ENCODE measurements around the gene RBPJL. TPM values are rescaled to one million over a fixed set of nuclear protein-coding genes. Genes with fewer than 3 reads are reported as not detected.

RBPJL gene
- total RNA-seq, 1 donor from 2014 or later: not detected

DNA sequence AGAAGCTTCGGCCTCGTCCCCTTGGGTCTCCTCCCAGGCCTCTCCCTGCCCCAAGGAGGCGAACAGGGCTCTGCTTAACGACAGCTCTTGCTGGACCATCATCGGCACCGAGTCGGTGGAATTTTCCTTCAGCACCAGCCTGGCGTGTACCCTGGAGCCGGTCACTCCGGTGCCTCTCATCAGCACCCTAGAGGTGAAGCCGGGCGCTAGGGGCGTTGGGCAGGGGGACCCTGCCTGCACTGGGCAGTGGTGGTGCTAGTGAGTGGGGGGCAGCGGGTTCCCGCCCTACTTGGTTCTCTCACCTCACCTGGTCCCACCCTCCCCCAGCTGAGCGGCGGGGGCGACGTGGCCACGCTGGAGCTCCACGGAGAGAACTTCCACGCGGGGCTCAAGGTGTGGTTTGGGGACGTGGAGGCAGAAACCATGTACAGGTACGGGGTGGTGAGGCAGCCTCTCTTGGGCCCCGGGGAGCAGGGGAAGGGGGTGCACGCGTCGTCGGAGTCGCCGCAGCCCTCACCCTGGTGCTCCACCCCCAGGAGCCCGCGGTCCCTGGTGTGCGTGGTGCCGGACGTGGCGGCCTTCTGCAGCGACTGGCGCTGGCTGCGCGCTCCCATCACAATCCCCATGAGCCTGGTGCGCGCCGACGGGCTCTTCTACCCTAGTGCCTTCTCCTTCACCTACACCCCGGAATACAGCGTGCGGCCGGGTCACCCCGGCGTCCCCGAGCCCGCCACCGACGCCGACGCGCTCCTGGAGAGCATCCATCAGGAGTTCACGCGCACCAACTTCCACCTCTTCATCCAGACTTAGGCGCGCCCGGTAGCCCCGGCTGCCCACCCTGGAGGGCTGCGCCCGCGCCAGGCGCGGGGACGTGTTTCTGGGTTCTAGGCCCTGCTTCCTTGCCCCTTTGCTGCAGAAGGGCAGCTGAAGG lies 9.8 kb downstream of the RBPJL start:
- no peak for DNase-seq (ENCODE audit: low read depth in 2 of 2)

DNA sequence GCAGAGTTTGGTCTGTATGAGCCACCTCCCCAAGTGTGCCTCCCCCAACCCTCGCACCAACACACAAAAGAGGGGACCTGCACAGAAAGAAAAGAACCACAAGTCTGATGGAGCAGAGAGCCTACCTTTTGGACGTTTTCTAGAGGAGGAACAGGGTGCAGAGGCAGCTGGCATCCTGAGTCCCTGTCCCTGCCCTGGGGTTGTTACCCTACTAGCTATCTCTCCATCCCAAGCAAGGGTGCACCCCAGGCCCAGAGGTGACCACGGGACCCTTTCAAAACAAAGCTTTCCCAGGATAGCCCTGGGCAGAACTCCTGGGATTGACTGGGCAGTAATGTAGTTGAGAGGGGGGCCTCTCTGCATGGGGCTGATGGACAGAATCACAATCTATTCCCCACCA lies 11.2 kb downstream of the RBPJL start:
- DNase-seq (ENCODE audit: low read depth in 2 of 2): no peak

GRCh38 chr20:45318386-45318939 lies 11.8 kb downstream of the RBPJL start:
- no peak for DNase-seq (ENCODE audit: low read depth in 2 of 2)

DNA sequence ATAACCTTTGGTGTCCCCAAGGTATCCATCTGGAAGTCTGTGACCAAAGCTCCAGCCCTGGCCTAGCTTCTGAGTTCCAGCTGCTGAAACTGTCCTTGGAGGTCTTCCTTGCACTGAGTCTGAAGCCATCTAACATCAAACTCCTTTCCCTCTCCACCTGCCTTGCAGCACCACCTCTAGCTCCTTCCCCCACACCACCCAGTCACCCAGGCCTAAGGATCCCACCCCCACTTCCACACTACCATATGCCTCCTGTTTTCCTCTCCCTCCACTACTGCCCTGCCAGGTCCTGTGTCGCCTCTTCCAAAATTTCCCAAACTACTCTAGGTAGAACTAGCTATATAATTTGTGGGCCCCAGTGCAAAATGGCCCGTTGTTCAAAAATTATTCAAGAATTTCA lies 12.3 kb downstream of the RBPJL start:
- no peak for DNase-seq (ENCODE audit: low read depth in 2 of 2)

DNA sequence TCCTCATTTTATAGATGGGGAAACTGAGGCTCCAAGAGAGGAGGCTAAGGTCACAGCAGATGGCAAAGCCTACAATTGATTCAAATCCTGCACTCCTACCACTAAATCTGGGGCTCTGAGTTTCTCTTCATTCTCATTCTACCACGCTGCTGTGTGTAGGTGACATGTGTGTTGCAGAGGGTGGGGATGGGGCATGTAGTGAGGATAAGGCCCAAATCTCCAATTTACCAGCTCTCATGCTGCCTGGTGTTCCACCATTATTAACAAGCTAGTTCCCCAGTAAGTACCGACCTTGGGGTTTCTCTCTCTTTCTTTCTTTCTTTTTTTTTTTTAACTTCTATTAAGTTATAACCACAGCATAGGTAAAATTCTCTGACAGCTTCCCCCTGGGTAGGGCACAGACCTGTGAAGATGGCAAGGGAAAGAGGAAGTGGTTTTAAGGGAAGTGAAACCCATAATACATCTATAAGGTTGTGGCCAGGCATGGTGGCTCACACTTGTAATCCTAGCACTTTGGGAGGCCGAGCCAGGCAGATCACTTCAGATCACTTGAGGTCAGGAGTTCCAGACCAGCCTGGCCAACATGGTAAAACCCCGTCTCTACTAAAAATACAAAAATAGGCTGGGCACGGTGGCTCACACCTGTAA lies 14.4 kb downstream of the RBPJL start:
- DNase-seq (ENCODE audit: low read depth in 2 of 2): no peak

DNA sequence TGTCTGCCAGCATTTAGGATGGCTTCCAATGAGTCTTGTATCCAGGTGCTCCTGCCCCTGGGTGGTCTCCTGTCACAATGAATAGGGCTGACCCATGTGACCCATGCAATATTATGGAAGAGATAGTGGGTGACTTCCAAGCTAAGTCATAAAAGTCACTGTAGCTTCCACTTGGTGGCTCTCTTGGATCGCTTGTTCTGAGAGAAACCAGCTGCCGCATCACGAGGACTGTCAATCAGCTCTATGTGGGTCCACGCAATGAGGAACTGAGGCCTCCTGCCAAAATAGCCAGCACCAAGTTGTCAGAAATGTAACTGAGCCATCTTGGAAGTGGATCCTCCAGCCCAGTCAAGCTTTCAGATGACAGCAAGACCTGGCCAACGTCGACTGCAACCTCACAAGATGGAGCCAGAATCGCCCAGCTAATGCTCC lies 16.3 kb downstream of the RBPJL start:
- peak; percentile 48 to 76 for DNase-seq (ENCODE audit: low read depth in 2 of 2)

- no peak for DNase-seq (ENCODE audit: low read depth in 2 of 2)
Measured at GRCh38 chr20:45323731-45324130, 17.1 kb downstream of the RBPJL start.

DNA sequence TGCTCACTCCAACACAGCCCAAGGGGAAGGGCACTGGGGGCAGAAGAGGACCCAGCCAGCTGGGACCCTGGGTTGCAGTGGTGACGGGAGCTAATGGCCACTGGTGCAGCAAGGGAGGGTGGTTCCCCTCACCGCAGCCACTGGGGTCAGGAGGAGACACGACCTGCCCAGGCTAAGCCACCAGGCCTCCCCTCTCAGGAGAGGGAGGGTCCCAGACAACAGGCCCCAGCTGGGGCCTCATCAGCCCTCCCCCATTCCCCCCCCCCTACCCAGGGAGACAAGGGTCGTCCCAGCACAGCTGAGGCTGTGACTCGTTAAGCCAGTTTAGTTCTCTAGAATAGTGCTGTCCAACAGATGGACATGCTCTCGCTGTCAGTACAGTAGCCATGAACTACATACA lies 18.7 kb downstream of the RBPJL start:
- DNase-seq (ENCODE audit: low read depth in 2 of 2): no peak

DNA sequence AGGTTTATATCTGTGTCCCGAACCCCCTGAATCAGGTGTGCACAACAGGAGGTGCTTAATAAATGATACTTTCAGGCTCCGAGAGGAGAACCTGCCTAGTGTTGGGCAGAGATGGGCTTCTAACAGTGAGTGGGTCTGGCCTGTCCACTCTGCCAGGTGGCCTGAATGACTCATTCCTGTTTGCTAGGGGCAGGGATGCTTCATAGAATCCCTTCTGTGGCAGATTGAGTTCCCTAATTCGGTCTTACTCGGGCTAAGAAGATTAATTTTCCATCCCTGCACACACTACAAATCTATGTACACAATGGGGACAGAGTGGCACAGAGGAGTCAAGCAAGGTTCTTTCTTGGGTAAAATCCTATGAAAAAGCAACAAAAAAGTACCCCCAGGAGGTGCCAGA lies 21.8 kb downstream of the RBPJL start:
- no peak for DNase-seq (ENCODE audit: low read depth in 2 of 2)

- DNase-seq (ENCODE audit: low read depth in 2 of 2): no peak
Measured at GRCh38 chr20:45329497-45330319, 23.1 kb downstream of the RBPJL start.

DNA sequence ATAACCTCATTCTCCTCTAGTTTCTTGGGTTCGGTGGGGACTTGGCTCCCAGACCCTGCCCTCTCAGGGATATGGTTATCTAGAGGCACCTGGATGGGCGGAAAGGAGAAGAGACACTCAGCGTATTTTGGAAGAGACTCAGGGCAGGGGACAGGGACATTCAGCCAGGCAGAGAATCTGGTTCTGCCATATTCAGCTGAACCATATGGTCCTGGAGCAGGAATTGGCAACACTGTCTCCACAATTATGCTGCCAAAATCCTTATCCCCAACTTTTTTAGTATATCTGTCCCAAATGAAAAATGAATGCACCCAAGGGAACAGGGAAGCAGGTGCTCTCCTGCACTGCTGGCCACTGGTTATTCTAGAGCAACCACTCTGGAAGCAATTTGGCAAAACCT lies 23.8 kb downstream of the RBPJL start:
- no peak for DNase-seq (ENCODE audit: low read depth in 2 of 2)

- peak in 1 of 2 donors; percentile 75 for DNase-seq (ENCODE audit: low read depth in 2 of 2)
Measured at GRCh38 chr20:45336530-45337366, 30.1 kb downstream of the RBPJL start.

DNA sequence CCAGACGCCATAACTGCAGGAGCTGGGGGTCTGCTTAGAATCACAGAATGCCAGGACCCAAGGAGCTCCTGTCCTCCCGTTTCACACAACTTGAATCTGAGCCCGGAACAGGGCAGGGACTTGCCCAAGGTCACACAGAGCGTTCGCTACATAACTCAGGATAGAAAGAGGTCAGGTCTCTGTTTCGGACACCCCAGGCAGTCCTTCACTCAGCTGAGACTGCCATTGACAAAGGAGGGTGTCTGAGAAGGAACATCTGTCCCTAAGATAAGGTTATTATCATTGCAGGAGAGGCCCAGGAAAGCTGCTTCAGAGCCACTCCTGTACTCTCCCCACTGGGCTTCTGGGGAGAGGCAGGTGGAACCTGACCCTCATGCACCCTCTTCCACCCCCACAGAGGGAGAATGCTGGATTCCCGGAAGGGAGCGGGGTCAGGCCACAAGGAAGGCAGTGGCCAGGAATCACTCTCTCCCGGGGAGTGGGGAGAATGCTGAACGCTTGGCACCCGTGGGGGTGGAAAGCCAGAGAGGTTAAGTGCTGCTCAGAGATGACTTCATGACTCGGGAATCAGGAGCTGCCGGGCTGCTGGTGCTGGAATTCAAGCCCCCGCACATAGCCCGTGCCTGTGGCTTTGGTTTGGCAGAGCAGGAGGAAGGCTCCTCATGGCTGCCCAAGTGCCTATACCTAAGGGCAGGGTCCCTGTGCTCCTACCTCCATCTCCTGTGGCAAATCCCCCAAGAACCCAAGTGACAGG lies 30.9 kb downstream of the RBPJL start:
- DNase-seq (ENCODE audit: low read depth in 2 of 2): peak; percentile 32 to 67

- no peak for DNase-seq (ENCODE audit: low read depth in 2 of 2)
Measured at GRCh38 chr20:45338121-45339030, 31.7 kb downstream of the RBPJL start.

DNA sequence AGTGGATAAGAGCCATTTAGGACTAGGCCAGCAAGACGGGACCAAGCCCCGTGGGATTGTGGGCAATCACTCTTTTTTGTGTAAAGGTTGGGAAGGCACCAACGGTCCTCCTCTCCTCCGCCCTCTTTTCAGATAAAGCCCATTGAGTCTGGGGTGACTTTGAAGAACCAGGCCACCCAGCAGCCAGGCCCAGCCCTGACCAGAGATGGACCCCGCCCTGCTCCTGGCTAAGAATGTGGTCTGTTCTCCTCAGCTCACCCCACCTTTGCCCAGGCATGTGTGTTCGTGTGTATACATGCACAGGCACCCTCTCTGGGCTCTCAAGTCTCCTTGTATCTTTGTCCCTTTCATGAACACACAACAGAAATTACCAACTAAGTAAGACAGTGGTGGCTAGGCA lies 32.4 kb downstream of the RBPJL start:
- DNase-seq (ENCODE audit: low read depth in 2 of 2): no peak

- no peak for DNase-seq (ENCODE audit: low read depth in 2 of 2)
Measured at GRCh38 chr20:45339799-45340198, 33.2 kb downstream of the RBPJL start.

- no peak for DNase-seq (ENCODE audit: low read depth in 2 of 2)
Measured at GRCh38 chr20:45340236-45340847, 33.7 kb downstream of the RBPJL start.

GRCh38 chr20:45340951-45341350 lies 34.3 kb downstream of the RBPJL start:
- DNase-seq (ENCODE audit: low read depth in 2 of 2): no peak

- DNase-seq (ENCODE audit: low read depth in 2 of 2): no peak
Measured at GRCh38 chr20:45341579-45341938, 34.9 kb downstream of the RBPJL start.
